Measurements from ENCODE around the gene RASAL1.

DNA sequence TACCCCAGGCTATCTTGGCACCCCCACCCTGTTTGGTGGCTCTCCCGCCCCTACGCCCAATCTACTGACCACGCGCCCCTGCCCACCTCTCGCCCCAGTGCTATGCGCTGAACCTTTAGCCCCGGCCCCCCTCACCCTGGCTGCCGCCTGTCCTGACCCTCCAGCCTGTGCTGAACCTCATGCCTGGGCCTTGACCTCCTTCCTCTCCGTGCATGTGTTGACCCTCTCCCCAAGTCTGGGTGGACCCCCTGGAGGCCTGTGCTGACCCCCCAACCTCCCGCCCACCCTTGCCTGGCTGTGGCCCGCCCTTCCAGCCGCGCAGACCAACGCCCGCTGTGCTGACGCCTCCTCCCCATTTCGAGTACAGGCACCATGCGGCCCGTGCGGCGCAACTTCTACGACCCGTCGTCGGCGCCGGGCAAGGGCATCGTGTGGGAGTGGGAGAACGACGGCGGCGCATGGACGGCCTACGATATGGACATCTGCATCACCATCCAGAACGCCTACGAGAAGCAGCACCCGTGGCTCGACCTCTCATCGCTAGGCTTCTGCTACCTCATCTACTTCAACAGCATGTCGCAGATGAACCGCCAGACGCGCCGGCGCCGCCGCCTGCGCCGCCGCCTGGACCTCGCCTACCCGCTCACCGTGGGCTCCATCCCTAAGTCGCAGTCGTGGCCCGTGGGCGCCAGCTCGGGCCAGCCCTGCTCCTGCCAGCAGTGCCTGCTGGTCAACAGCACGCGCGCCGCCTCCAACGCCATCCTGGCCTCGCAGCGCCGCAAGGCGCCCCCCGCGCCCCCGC is 58.3 kb downstream of the RASAL1 start:
- TF ChIP-seq, protein P1, sequence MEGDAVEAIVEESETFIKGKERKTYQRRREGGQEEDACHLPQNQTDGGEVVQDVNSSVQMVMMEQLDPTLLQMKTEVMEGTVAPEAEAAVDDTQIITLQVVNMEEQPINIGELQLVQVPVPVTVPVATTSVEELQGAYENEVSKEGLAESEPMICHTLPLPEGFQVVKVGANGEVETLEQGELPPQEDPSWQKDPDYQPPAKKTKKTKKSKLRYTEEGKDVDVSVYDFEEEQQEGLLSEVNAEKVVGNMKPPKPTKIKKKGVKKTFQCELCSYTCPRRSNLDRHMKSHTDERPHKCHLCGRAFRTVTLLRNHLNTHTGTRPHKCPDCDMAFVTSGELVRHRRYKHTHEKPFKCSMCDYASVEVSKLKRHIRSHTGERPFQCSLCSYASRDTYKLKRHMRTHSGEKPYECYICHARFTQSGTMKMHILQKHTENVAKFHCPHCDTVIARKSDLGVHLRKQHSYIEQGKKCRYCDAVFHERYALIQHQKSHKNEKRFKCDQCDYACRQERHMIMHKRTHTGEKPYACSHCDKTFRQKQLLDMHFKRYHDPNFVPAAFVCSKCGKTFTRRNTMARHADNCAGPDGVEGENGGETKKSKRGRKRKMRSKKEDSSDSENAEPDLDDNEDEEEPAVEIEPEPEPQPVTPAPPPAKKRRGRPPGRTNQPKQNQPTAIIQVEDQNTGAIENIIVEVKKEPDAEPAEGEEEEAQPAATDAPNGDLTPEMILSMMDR (IDR thresholded peaks at IDR 0.05): no peak
- no peak for TF ChIP-seq POLR2A (IDR thresholded peaks at IDR 0.05)
